ENCODE measurements around the gene NOD1.

NOD1 gene

DNA sequence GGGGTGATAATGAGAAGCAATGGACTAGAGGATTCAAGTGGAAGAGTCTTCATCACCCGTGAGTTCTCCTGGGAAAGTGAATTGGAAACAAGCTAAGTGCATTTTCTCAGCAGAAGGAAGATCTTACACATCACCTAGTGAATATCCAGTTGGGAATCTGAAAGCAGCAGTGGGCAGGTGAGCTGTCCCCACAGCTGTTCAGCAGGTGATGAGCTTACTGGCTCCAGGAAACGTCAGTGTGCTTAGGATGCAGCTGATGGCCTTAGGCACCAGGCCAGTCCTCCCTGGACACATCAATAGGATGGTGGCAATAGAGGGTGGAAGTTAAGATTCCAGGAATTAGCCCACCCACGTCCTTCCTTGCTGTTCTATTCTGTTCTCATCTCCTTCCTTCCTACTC, 66.7 kb downstream of the NOD1 start:
- no peaks in the 10 kb centered on the region for H3K79me1 ChIP-seq (ENCODE audit: low read depth, low read length)
- H4K8ac ChIP-seq (ENCODE audit: low read depth, low read length): no peak overlapping the region
- no peak overlapping the region for H2AFZ ChIP-seq (ENCODE audit: low read length)
- H2BK15ac ChIP-seq (ENCODE audit: low read length): no peak overlapping the region
- no peak for DNase-seq (ENCODE audit: low spot score)
- WGBS, 2 donors (ENCODE audit: extremely low coverage in 2 of 2, insufficient read length in 2 of 2, insufficient replicate concordance in 1 of 2): no CpG with 5 or more reads among the region's 3 CpGs
- H3K4me3 ChIP-seq (ENCODE audit: low read length in 2 of 2): peak overlapping the region in 1 of 2 donors; percentile 9
- H3K9ac ChIP-seq (ENCODE audit: low read depth, low read length, poor library complexity): peak overlapping the region; percentile 38
- H3K4me1 ChIP-seq (ENCODE audit: control insufficient read depth in 2 of 2, insufficient read depth in 1 of 2, low read depth in 1 of 2, low read length in 2 of 2): peaks cover 0 to 1% of the 10 kb centered on the region in 2 donors
- H3K23ac ChIP-seq (ENCODE audit: low read depth, low read length, poor library complexity): no peak overlapping the region
- no peak overlapping the region for H3K4ac ChIP-seq (ENCODE audit: low read length)
- H3K27me3 ChIP-seq (ENCODE audit: control insufficient read depth in 3 of 3, insufficient read depth in 3 of 3, low read depth in 1 of 3, low read length in 3 of 3): no peaks in the 10 kb centered on the region
- H3K9me3 ChIP-seq (replicated peaks in 1 of 2; ENCODE audit: control insufficient read depth in 2 of 2, insufficient read depth in 1 of 2, low read depth in 1 of 2, low read length in 2 of 2): peaks cover 2 to 6% of the 10 kb centered on the region in 2 donors
- H2BK5ac ChIP-seq (ENCODE audit: low read length): no peak overlapping the region
- no peak overlapping the region for H4K91ac ChIP-seq (ENCODE audit: low read depth, low read length, poor library complexity)
- H3K4me2 ChIP-seq (ENCODE audit: insufficient read depth, low read length, poor library complexity, severe bottlenecking): no peak overlapping the region
- no peak overlapping the region for H2AK5ac ChIP-seq (ENCODE audit: low read depth, low read length)
- H3K27ac ChIP-seq (replicated peaks; ENCODE audit: low read length): no peak overlapping the region
- H3K18ac ChIP-seq (ENCODE audit: low read length): no peak overlapping the region
- H3K36me3 ChIP-seq (replicated peaks in 1 of 2; ENCODE audit: control insufficient read depth in 2 of 2, insufficient read depth in 2 of 2, low read length in 2 of 2): peaks cover 0 to 2% of the 10 kb centered on the region in 2 donors
- H2BK120ac ChIP-seq (ENCODE audit: low read depth, low read length): no peak overlapping the region
- no peak overlapping the region for H2BK12ac ChIP-seq (ENCODE audit: low read length)
- no peak overlapping the region for H3K14ac ChIP-seq (ENCODE audit: low read length)

DNA sequence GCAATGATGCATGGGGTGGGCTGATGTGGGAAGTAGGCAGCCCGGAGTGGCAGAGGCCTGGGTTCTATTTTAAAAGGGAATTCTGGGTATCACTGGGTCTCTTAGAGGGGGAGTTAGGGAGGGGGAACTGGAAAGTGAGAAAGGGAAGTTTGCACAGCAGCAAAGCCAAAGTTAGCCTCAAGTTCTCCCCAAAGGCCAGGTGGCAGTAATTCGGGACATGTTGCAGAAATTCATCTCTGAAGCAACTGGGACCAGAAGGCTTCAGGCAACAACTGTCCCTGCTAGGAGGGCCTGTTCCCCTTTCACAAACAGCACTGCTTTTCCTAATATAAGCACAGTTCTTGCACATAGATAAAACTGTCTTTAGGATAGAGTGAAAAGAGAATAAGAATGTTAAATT, 67.4 kb downstream of the NOD1 start:
- no peak for DNase-seq (ENCODE audit: low spot score)
- Histone ChIP-seq H2BK12ac (ENCODE audit: low read length) (no peak overlapping the region), H2BK120ac (ENCODE audit: low read depth, low read length) (no peak overlapping the region), H2AFZ (ENCODE audit: low read length) (no peak overlapping the region), H4K91ac (ENCODE audit: low read depth, low read length, poor library complexity) (no peak overlapping the region), H3K79me1 (ENCODE audit: low read depth, low read length) (no peaks in the 10 kb centered on the region), H3K18ac (ENCODE audit: low read length) (no peak overlapping the region), H3K27ac (replicated peaks; ENCODE audit: low read length) (no peak overlapping the region), H2AK5ac (ENCODE audit: low read depth, low read length) (no peak overlapping the region), H3K9ac (ENCODE audit: low read depth, low read length, poor library complexity) (no peak overlapping the region), H3K36me3 (replicated peaks in 1 of 2; ENCODE audit: control insufficient read depth in 2 of 2, insufficient read depth in 2 of 2, low read length in 2 of 2) (peaks cover 0 to 2% of the 10 kb centered on the region in 2 donors), H3K4me2 (ENCODE audit: insufficient read depth, low read length, poor library complexity, severe bottlenecking) (no peak overlapping the region), H3K4me1 (ENCODE audit: control insufficient read depth in 2 of 2, insufficient read depth in 1 of 2, low read depth in 1 of 2, low read length in 2 of 2) (peaks cover 0 to 1% of the 10 kb centered on the region in 2 donors), H2BK5ac (ENCODE audit: low read length) (no peak overlapping the region), H3K14ac (ENCODE audit: low read length) (no peak overlapping the region), H3K4ac (ENCODE audit: low read length) (no peak overlapping the region), H4K8ac (ENCODE audit: low read depth, low read length) (no peak overlapping the region), H3K9me3 (replicated peaks in 1 of 2; ENCODE audit: control insufficient read depth in 2 of 2, insufficient read depth in 1 of 2, low read depth in 1 of 2, low read length in 2 of 2) (peaks cover 2 to 6% of the 10 kb centered on the region in 2 donors), H3K27me3 (ENCODE audit: control insufficient read depth in 3 of 3, insufficient read depth in 3 of 3, low read depth in 1 of 3, low read length in 3 of 3) (no peaks in the 10 kb centered on the region), H3K4me3 (ENCODE audit: low read length in 2 of 2) (no peak overlapping the region), H3K23ac (ENCODE audit: low read depth, low read length, poor library complexity) (no peak overlapping the region), H2BK15ac (ENCODE audit: low read length) (no peak overlapping the region)
- no CpG with 5 or more reads among the region's 2 CpGs for WGBS, 2 donors (ENCODE audit: extremely low coverage in 2 of 2, insufficient read length in 2 of 2, insufficient replicate concordance in 1 of 2)

DNA sequence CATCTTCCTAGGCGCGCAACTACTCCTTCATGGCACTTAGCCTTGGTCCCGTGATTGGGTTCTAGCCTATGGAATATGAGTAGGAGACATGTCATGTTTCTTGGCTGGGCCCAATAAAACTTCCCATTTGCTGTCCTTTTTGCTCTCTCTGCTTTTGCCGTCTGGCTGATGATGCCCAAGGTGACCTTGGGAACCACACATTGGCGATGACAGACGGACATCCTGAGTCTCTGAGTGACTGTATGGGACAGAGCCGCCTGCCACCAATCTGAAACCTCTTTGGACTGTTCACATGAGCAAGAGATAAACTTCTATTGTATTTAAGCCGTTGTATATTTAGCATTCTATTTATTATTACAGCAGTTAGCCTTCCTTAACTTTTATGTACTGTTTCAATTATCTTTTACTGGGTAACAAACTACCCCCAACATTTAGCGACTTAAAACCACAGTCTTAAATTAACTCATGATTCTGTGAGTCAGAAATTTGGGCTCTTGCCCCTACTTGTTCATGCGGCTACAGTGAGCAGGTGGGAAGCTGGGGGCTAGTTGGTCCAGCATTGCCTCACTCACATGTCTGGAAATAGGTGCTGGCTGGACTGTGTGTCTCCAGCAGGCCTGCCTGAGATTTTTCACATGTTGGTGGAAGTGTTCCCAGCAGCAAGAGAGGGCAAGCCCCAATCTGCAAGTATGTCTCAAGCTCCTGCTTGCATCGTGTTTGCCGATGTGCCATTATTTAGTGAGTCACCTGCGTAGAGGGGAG, 71.7 kb downstream of the NOD1 start:
- Histone ChIP-seq H3K14ac (ENCODE audit: low read length) (no peak overlapping the region), H3K4me3 (ENCODE audit: low read length in 2 of 2) (no peak overlapping the region), H2AK5ac (ENCODE audit: low read depth, low read length) (no peak overlapping the region), H3K23ac (ENCODE audit: low read depth, low read length, poor library complexity) (no peak overlapping the region), H4K91ac (ENCODE audit: low read depth, low read length, poor library complexity) (no peak overlapping the region), H3K18ac (ENCODE audit: low read length) (peak overlapping the region; percentile 19), H2BK12ac (ENCODE audit: low read length) (no peak overlapping the region), H2BK15ac (ENCODE audit: low read length) (no peak overlapping the region), H3K79me1 (ENCODE audit: low read depth, low read length) (no peaks in the 10 kb centered on the region), H2AFZ (ENCODE audit: low read length) (no peak overlapping the region), H3K4me1 (ENCODE audit: control insufficient read depth in 2 of 2, insufficient read depth in 1 of 2, low read depth in 1 of 2, low read length in 2 of 2) (no peaks in the 10 kb centered on the region), H3K27ac (replicated peaks; ENCODE audit: low read length) (no peak overlapping the region), H2BK120ac (ENCODE audit: low read depth, low read length) (no peak overlapping the region), H4K8ac (ENCODE audit: low read depth, low read length) (no peak overlapping the region), H3K4me2 (ENCODE audit: insufficient read depth, low read length, poor library complexity, severe bottlenecking) (no peak overlapping the region), H3K9ac (ENCODE audit: low read depth, low read length, poor library complexity) (no peak overlapping the region), H3K27me3 (ENCODE audit: control insufficient read depth in 3 of 3, insufficient read depth in 3 of 3, low read depth in 1 of 3, low read length in 3 of 3) (no peaks in the 10 kb centered on the region), H3K4ac (ENCODE audit: low read length) (no peak overlapping the region), H3K36me3 (replicated peaks in 1 of 2; ENCODE audit: control insufficient read depth in 2 of 2, insufficient read depth in 2 of 2, low read length in 2 of 2) (peaks cover 0 to 2% of the 10 kb centered on the region in 2 donors), H3K9me3 (replicated peaks in 1 of 2; ENCODE audit: control insufficient read depth in 2 of 2, insufficient read depth in 1 of 2, low read depth in 1 of 2, low read length in 2 of 2) (peaks cover 0 to 3% of the 10 kb centered on the region in 2 donors), H2BK5ac (ENCODE audit: low read length) (no peak overlapping the region)
- no CpG with 5 or more reads among the region's 13 CpGs for WGBS, 2 donors (ENCODE audit: extremely low coverage in 2 of 2, insufficient read length in 2 of 2, insufficient replicate concordance in 1 of 2)
- no peak for DNase-seq (ENCODE audit: low spot score)

DNA sequence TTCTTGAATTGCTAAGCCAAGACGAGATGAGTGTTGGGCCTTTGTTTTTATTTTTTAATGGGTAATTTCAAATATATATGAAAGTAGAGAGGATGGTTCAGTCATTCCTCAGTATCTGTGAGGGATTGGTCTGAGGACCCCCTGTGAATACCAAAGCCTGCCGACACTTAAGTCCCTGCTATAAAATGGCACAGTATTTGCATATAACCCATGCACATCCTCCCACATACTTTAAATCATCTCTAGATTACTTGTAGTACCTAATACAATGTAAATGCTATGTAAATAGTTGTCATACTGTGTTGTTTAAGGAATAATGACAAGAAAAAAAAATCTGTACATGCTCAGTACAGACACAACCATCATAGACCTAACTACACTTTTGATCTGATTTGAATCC, 73.4 kb downstream of the NOD1 start:
- H2BK12ac ChIP-seq (ENCODE audit: low read length): no peak overlapping the region

More for the DNA sequence above, 73.4 kb downstream of the NOD1 start:
- no peak overlapping the region for H3K18ac ChIP-seq (ENCODE audit: low read length)
- DNase-seq (ENCODE audit: low spot score): no peak
- no peaks in the 10 kb centered on the region for H3K4me1 ChIP-seq (ENCODE audit: control insufficient read depth in 2 of 2, insufficient read depth in 1 of 2, low read depth in 1 of 2, low read length in 2 of 2)
- no peak overlapping the region for H4K8ac ChIP-seq (ENCODE audit: low read depth, low read length)
- no peak overlapping the region for H3K14ac ChIP-seq (ENCODE audit: low read length)
- H3K9ac ChIP-seq (ENCODE audit: low read depth, low read length, poor library complexity): no peak overlapping the region
- no peak overlapping the region for H3K23ac ChIP-seq (ENCODE audit: low read depth, low read length, poor library complexity)
- no CpG with 5 or more reads among the region's 2 CpGs for WGBS, 2 donors (ENCODE audit: extremely low coverage in 2 of 2, insufficient read length in 2 of 2, insufficient replicate concordance in 1 of 2)
- no peak overlapping the region for H3K4me2 ChIP-seq (ENCODE audit: insufficient read depth, low read length, poor library complexity, severe bottlenecking)
- H2AFZ ChIP-seq (ENCODE audit: low read length): no peak overlapping the region
- no peak overlapping the region for H2BK15ac ChIP-seq (ENCODE audit: low read length)
- no peak overlapping the region for H2BK5ac ChIP-seq (ENCODE audit: low read length)
- peaks cover 0 to 3% of the 10 kb centered on the region in 2 donors for H3K9me3 ChIP-seq (replicated peaks in 1 of 2; ENCODE audit: control insufficient read depth in 2 of 2, insufficient read depth in 1 of 2, low read depth in 1 of 2, low read length in 2 of 2)
- no peak overlapping the region for H3K4me3 ChIP-seq (ENCODE audit: low read length in 2 of 2)
- H2BK120ac ChIP-seq (ENCODE audit: low read depth, low read length): no peak overlapping the region
- H3K27me3 ChIP-seq (ENCODE audit: control insufficient read depth in 3 of 3, insufficient read depth in 3 of 3, low read depth in 1 of 3, low read length in 3 of 3): no peaks in the 10 kb centered on the region
- H3K79me1 ChIP-seq (ENCODE audit: low read depth, low read length): no peaks in the 10 kb centered on the region
- no peak overlapping the region for H3K27ac ChIP-seq (replicated peaks; ENCODE audit: low read length)
- no peak overlapping the region for H3K4ac ChIP-seq (ENCODE audit: low read length)
- no peak overlapping the region for H4K91ac ChIP-seq (ENCODE audit: low read depth, low read length, poor library complexity)
- no peak overlapping the region for H2AK5ac ChIP-seq (ENCODE audit: low read depth, low read length)
- peaks cover 0 to 2% of the 10 kb centered on the region in 2 donors for H3K36me3 ChIP-seq (replicated peaks in 1 of 2; ENCODE audit: control insufficient read depth in 2 of 2, insufficient read depth in 2 of 2, low read length in 2 of 2)
